Measurements from ENCODE around the gene CAPN9.

DNA sequence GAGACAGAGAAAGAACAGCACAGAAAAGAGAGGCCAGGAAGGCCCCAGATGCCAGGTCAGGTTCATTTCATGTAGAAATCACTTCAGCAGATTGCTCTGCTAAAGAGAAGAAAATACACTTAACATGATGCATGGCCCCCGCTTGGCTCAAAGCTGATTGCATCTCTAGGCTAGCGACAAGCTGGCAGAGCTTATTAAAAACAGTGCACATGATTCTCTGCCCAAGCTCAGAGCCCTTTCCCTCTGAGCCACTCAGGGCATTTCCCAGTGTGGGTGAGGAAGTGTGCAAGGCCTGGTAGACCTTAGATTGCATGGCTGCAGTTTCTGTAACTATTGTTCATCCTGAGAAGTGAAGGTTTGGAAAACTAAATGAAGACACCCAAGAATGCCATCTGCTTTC, 3.3 kb upstream of the CAPN9 start:
- TF ChIP-seq, protein P1, sequence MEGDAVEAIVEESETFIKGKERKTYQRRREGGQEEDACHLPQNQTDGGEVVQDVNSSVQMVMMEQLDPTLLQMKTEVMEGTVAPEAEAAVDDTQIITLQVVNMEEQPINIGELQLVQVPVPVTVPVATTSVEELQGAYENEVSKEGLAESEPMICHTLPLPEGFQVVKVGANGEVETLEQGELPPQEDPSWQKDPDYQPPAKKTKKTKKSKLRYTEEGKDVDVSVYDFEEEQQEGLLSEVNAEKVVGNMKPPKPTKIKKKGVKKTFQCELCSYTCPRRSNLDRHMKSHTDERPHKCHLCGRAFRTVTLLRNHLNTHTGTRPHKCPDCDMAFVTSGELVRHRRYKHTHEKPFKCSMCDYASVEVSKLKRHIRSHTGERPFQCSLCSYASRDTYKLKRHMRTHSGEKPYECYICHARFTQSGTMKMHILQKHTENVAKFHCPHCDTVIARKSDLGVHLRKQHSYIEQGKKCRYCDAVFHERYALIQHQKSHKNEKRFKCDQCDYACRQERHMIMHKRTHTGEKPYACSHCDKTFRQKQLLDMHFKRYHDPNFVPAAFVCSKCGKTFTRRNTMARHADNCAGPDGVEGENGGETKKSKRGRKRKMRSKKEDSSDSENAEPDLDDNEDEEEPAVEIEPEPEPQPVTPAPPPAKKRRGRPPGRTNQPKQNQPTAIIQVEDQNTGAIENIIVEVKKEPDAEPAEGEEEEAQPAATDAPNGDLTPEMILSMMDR (IDR thresholded peaks at IDR 0.05): no peak
- TF ChIP-seq POLR2A (IDR thresholded peaks at IDR 0.05): no peak
